Retinal pigment epithelial cell (primary cell): Measurements from ENCODE around the gene VEPH1.

ENCODE experiments used
- DNase-seq: peaks from one replicate; pipeline ENCODE4 v3.0.0-alpha.2; 2010; ENCODE audit warnings: low read depth
- H3K4me3 ChIP-seq: 2 replicates; pipeline ENCODE4 v1.5.1; 2011; ENCODE audit warnings: mild to moderate bottlenecking, low read length, control low read depth, moderate library complexity
- CTCF ChIP-seq: conservative IDR thresholded peaks from 2 replicates; pipeline ENCODE4 v1.5.1; 2011; ENCODE audit warnings: low read depth, low read length, control low read depth, inconsistent platforms

Gene VEPH1

DNA sequence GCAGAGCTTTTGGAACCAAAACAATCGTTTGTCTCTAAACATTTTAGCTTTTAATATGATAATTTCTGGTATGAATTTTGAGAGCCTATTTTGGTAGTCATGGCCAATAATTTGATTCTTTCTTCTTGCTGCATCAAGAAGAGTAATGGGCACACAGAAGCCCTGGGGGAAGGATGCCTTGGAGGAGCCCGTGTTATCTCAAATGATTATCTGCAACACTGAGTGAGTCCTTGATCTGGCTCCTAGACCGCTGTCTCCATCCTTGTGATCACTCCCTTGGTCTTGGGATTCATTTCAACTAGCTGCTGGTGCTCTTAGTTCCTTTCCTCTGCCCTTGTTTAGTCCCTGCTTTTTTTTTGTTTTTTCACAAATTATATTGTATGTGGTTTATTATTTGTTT lies 265.3 kb downstream of the VEPH1 start:
- no peak for TF ChIP-seq CTCF
- no peak overlapping the region for H3K4me3 ChIP-seq
- DNase-seq: no peak

DNA sequence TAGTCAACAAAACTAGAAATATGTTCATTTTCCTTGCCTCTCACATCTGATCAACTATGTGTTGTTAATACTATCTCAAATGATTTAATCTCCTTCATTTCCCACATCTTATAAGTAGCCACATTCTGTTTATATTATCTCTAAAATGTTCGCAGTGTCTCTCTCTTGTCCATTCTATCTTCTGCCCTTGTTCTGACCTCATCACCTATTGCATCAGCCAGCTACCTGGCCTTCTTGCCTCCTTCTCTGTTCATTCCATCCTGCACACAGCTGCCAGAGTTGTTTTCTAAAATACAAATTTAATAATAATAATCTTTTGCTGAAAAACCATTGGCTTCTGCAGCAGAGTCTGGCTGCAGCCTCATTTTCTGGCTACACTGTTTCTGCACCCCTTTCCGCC lies 267.9 kb downstream of the VEPH1 start:
- no peak for DNase-seq
- TF ChIP-seq CTCF: no peak
- H3K4me3 ChIP-seq: no peak overlapping the region

GRCh38 chr3:157233923-157234322 lies 269.3 kb downstream of the VEPH1 start:
- TF ChIP-seq CTCF: no peak
- DNase-seq: no peak
- H3K4me3 ChIP-seq: no peak overlapping the region

GRCh38 chr3:157232141-157232540 lies 271.1 kb downstream of the VEPH1 start:
- no peak for DNase-seq
- H3K4me3 ChIP-seq: no peak overlapping the region
- TF ChIP-seq CTCF: no peak

DNA sequence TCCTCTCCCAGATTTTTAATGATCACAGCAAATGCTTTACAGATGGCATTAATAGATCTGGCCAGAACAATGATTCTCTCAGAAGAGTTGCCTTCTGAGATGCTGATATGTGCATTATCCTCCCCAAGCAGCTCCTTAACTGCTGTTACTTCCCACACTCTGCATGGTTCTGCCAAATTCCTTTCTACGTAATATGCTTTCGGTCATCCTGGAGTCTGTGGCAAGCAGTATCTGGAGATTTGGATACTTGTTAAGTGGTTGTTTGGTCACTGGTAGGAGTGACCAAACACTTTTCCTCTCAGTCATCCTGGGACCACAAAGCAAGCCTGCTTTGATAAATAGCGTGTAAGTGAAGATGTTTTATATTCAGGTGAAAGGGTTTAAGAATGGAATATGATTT lies 272.1 kb downstream of the VEPH1 start:
- DNase-seq: no peak
- no peak overlapping the region for H3K4me3 ChIP-seq
- TF ChIP-seq CTCF: no peak

GRCh38 chr3:157226173-157226847 lies 276.9 kb downstream of the VEPH1 start:
- no peak for TF ChIP-seq CTCF
- no peak overlapping the region for H3K4me3 ChIP-seq
- no peak for DNase-seq

- TF ChIP-seq CTCF: no peak
- no peak for DNase-seq
- no peak overlapping the region for H3K4me3 ChIP-seq
These were observed 278.2 kb downstream of the VEPH1 start for GRCh38 chr3:157225001-157225400.
